GM12801 (cell line): ENCODE results near the gene HCN2.

ENCODE experiments used
- CTCF ChIP-seq: IDR thresholded peaks from one replicate; pipeline ENCODE4 v1.5.1; 2011; ENCODE audit warnings: control low read depth; ENCODE audit not compliant: insufficient read length; ENCODE audit errors: extremely low read depth

The HCN2 gene

GRCh38 chr19:560121-560520 is 29.6 kb upstream of the HCN2 start:
- no peak for TF ChIP-seq CTCF

- no peak for TF ChIP-seq CTCF
Measured at GRCh38 chr19:566403-566802, 23.3 kb upstream of the HCN2 start.

GRCh38 chr19:566844-567243 is 22.8 kb upstream of the HCN2 start:
- no peak for TF ChIP-seq CTCF

- TF ChIP-seq CTCF: no peak
Measured at GRCh38 chr19:567296-567900, 22.3 kb upstream of the HCN2 start.

- TF ChIP-seq CTCF: no peak
Measured at GRCh38 chr19:570251-570686, 19.4 kb upstream of the HCN2 start.

- TF ChIP-seq CTCF: no peak
Measured at GRCh38 chr19:570937-571565, 18.6 kb upstream of the HCN2 start.

GRCh38 chr19:571566-571974 is 18.1 kb upstream of the HCN2 start:
- TF ChIP-seq CTCF: no peak
